Smooth muscle cell (in vitro differentiated cells): ENCODE results near the gene GNAS-AS1. TPM values are rescaled to one million over a fixed set of nuclear protein-coding genes. Genes with fewer than 3 reads are reported as not detected.

Experiments
- DNase-seq: peaks from one replicate; lab custom pipeline; 2025; ENCODE audit not compliant: unreplicated experiment; lab: John Stamatoyannopoulos, UW
- H2AFZ ChIP-seq: fragments of 200-600 bp; sonication (generic); 2 replicates; pipeline ENCODE4 v1.6.0; 2016; ENCODE audit warnings: antibody characterized with exemption, low read depth, mild to moderate bottlenecking
- H3F3A ChIP-seq: fragments of 200-600 bp; sonication (generic); 2 replicates; pipeline ENCODE4 v1.6.0; 2017; ENCODE audit warnings: antibody characterized with exemption, low read depth
- H3K27ac ChIP-seq: fragments of 200-600 bp; sonication (generic); 2 replicates; pipeline ENCODE4 v1.5.1; 2016; ENCODE audit warnings: low read depth, mild to moderate bottlenecking
- H3K27me3 ChIP-seq: fragments of 200-600 bp; sonication (generic); 2 replicates; pipeline ENCODE4 v1.6.1; 2016; ENCODE audit warnings: low read depth, mild to moderate bottlenecking
- H3K36me3 ChIP-seq: fragments of 200-600 bp; sonication (generic); 2 replicates; pipeline ENCODE4 v1.5.1; 2016; ENCODE audit warnings: low read depth
- H3K4me1 ChIP-seq: fragments of 200-600 bp; sonication (generic); 2 replicates; pipeline ENCODE4 v1.5.1; 2016; ENCODE audit warnings: low read depth
- H3K4me2 ChIP-seq: fragments of 200-600 bp; sonication (generic); 2 replicates; pipeline ENCODE4 v1.6.0; 2016; ENCODE audit warnings: mild to moderate bottlenecking
- H3K4me3 ChIP-seq: fragments of 200-600 bp; sonication (generic); 2 replicates; pipeline ENCODE4 v1.5.1; 2016; ENCODE audit warnings: mild to moderate bottlenecking
- H3K79me2 ChIP-seq: fragments of 200-600 bp; sonication (generic); 2 replicates; pipeline ENCODE4 v1.6.0; 2016; ENCODE audit warnings: low read depth, mild to moderate bottlenecking
- H3K9ac ChIP-seq: fragments of 200-600 bp; sonication (generic); 2 replicates; pipeline ENCODE4 v1.6.0; 2016; ENCODE audit warnings: low read depth
- H3K9me3 ChIP-seq: fragments of 200-600 bp; sonication (generic); replicated peaks from 2 replicates; pipeline ENCODE4 v1.5.1; 2016; ENCODE audit warnings: low read depth
- H4K20me1 ChIP-seq: fragments of 200-600 bp; sonication (generic); 2 replicates; pipeline ENCODE4 v1.6.0; 2016; ENCODE audit warnings: low read depth
- WGBS: methylation state at CpG from one replicate; pipeline ENCODE4 v1.1.7; 2016; ENCODE audit warnings: low lambda C conversion rate; 5-methylcytosine and 5-hydroxymethylcytosine counted together
- polyA plus RNA-seq: library from polyadenylated mRNA; unstranded; fragments of >200 nt; fragmentation: Nextera tagmentation; extraction: Ambion mirVana; gene quantifications from 2 replicates; pipeline ENCODE4 v1.2.1, GENCODE V29; 2016
- total RNA-seq: library from RNA; depleted of rRNA; stranded (reverse); fragments of >200 nt; gene quantifications from 2 replicates; pipeline ENCODE4 v1.2.3, GENCODE V29; 2014
- TF ChIP-seq, protein P1 (sequence below): fragments of 200-600 bp; sonication (generic); IDR thresholded peaks from 2 replicates; pipeline ENCODE4 v1.5.1; 2017; ENCODE audit warnings: borderline replicate concordance, mild to moderate bottlenecking, antibody characterized with exemption; ENCODE audit not compliant: insufficient read depth, poor library complexity, severe bottlenecking

The GNAS-AS1 gene
- total and polyA plus RNA-seq, 2 experiments from 2014 or later: 0.40 TPM; not detected in 1

DNA sequence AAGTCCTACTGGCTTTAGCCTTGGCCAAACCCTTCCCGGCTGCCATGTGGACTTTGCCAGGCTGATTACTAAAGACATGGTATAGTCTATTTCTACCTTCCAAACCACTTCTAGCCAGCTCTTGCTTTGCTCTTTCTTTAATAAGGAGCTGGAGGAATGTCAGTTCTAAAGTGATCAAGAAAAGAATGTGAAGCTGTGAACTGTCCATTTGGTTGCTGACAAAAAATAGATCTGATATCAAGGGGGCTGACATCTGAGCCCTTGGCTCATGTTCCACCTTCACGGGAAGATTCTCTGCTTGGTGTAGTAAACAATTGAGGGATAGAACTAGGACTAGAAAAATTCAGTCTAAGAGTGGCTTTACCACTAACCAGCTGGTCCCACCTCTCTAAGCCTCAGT, 22.6 kb downstream of the GNAS-AS1 start:
- H3K4me1 ChIP-seq: no peaks in the 10 kb centered on the region
- H4K20me1 ChIP-seq: peaks cover 47% of the 10 kb centered on the region
- H3K79me2 ChIP-seq: peaks cover 8% of the 10 kb centered on the region
- no peaks in the 10 kb centered on the region for H3K9me3 ChIP-seq
- H3K27ac ChIP-seq: no peak overlapping the region
- no peaks in the 10 kb centered on the region for H3F3A ChIP-seq
- no peak overlapping the region for H3K9ac ChIP-seq
- H3K4me3 ChIP-seq: no peak overlapping the region
- TF ChIP-seq, protein P1, sequence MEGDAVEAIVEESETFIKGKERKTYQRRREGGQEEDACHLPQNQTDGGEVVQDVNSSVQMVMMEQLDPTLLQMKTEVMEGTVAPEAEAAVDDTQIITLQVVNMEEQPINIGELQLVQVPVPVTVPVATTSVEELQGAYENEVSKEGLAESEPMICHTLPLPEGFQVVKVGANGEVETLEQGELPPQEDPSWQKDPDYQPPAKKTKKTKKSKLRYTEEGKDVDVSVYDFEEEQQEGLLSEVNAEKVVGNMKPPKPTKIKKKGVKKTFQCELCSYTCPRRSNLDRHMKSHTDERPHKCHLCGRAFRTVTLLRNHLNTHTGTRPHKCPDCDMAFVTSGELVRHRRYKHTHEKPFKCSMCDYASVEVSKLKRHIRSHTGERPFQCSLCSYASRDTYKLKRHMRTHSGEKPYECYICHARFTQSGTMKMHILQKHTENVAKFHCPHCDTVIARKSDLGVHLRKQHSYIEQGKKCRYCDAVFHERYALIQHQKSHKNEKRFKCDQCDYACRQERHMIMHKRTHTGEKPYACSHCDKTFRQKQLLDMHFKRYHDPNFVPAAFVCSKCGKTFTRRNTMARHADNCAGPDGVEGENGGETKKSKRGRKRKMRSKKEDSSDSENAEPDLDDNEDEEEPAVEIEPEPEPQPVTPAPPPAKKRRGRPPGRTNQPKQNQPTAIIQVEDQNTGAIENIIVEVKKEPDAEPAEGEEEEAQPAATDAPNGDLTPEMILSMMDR: no peak
- H3K36me3 ChIP-seq: no peaks in the 10 kb centered on the region
- H2AFZ ChIP-seq: no peak overlapping the region
- no peak for DNase-seq
- H3K27me3 ChIP-seq: no peaks in the 10 kb centered on the region
- no peak overlapping the region for H3K4me2 ChIP-seq
- WGBS: 96% methylated on average over 2 of the region's 2 CpGs

DNA sequence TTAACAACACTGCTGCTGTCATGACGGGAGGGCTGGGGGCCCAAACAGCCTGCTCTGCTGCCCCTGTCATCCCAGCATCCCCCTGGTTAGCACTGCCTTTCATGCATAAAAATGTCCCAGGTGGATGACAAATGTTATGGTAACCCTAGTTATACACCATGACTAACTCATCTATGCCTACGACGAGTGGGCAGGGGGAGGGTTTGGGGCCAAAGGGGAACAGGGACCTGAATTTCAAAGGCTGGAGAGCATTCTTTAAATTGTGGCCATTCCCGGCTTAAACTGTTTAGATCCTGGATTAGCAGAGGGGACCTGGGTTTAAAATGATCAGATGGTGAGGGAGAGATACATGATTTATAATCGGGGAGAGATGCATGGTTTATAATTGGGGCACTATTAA, 24.4 kb downstream of the GNAS-AS1 start:
- Histone ChIP-seq H4K20me1 (peaks cover 48% of the 10 kb centered on the region), H3K9me3 (no peaks in the 10 kb centered on the region), H3K4me1 (no peaks in the 10 kb centered on the region), H3K27me3 (no peaks in the 10 kb centered on the region), H3K79me2 (peaks cover 7% of the 10 kb centered on the region), H2AFZ (no peak overlapping the region), H3K9ac (no peak overlapping the region), H3K36me3 (no peaks in the 10 kb centered on the region), H3K4me2 (no peak overlapping the region), H3F3A (no peaks in the 10 kb centered on the region), H3K4me3 (no peak overlapping the region), H3K27ac (no peak overlapping the region)
- WGBS: 64% methylated on average over 5 of the region's 5 CpGs
- no peak for DNase-seq
- TF ChIP-seq, protein P1: no peak

DNA sequence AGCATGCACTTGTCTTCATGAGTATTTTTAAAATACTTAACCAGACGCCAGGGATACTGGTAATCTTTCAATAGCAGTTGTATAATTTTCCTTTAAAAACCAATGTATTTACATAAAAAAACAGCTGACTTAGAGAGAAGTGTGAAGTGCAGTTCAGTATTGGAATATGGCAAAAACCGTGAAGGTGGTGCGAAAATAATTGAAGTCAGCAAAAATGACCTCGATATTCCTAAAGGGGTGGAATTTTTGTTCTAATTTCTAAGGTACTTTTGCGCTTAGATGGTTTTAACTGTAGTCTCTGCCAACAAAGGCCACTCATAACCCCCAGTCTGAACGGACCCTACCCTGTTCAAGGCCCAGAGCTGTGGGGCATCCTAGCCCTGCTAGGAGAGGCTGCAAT, 25.3 kb downstream of the GNAS-AS1 start:
- no peaks in the 10 kb centered on the region for H3F3A ChIP-seq
- no peak overlapping the region for H2AFZ ChIP-seq
- no peaks in the 10 kb centered on the region for H3K79me2 ChIP-seq
- no peak overlapping the region for H3K4me3 ChIP-seq
- H4K20me1 ChIP-seq: peaks cover 50% of the 10 kb centered on the region
- H3K4me2 ChIP-seq: no peak overlapping the region
- no peaks in the 10 kb centered on the region for H3K4me1 ChIP-seq
- TF ChIP-seq, protein P1: no peak
- H3K9me3 ChIP-seq: no peaks in the 10 kb centered on the region
- H3K36me3 ChIP-seq: no peaks in the 10 kb centered on the region
- no peak for DNase-seq
- no peak overlapping the region for H3K9ac ChIP-seq
- H3K27me3 ChIP-seq: no peaks in the 10 kb centered on the region
- 93% methylated on average over 6 of the region's 6 CpGs for WGBS
- no peak overlapping the region for H3K27ac ChIP-seq

DNA sequence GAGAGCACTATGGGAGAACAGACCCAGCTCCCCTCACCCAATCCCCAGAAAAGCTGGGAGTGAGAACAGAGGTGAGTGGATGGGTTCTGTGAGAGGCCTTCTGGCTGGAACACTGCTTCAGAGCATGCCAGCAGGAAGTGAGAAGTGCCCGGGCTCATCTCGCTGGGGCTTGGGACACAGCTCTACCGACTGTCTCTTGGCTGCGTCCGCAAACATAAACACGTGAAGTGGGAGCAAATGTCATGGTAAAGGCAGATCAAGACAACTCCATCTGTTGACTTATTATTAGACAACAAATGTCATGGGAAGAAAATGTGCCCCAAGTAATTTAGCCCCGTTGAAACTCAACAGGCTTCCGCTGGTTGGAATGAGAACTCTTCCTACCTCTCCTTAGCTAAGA, 25.9 kb downstream of the GNAS-AS1 start:
- Histone ChIP-seq H3K4me1 (no peaks in the 10 kb centered on the region), H4K20me1 (peaks cover 49% of the 10 kb centered on the region), H2AFZ (no peak overlapping the region), H3K79me2 (no peaks in the 10 kb centered on the region), H3K9me3 (no peaks in the 10 kb centered on the region), H3K4me2 (no peak overlapping the region), H3K9ac (no peak overlapping the region), H3F3A (no peaks in the 10 kb centered on the region), H3K4me3 (no peak overlapping the region), H3K27ac (no peak overlapping the region), H3K27me3 (no peaks in the 10 kb centered on the region), H3K36me3 (no peaks in the 10 kb centered on the region)
- DNase-seq: no peak
- WGBS: 97% methylated on average over 8 of the region's 8 CpGs
- TF ChIP-seq, protein P1: no peak
